Omental fat pad (tissue), 4 donors: ENCODE results near the gene DAO. TPM values are rescaled to one million over a fixed set of nuclear protein-coding genes. Genes with fewer than 3 reads are reported as not detected.
"Not testable (repeated sequence)": the region's sequence is repeated elsewhere in the genome, so short reads cannot be mapped to it uniquely, and the experiment has no call there.

ENCODE experiments used
- ATAC-seq: fragments of 150-250 bp; one replicate; pipeline ENCODE4 v1.9.1; 2016; ENCODE audit warnings: mild to moderate bottlenecking, moderate library complexity; ENCODE audit not compliant: low FRiP score
- DNase-seq: peaks from one replicate; pipeline ENCODE4 v3.0.0-alpha.2; 2019; ENCODE audit warnings: low spot score
- total RNA-seq, 4 donors: library from RNA; depleted of rRNA; stranded (reverse); fragments of >200 nt; gene quantifications; one replicate each; pipeline ENCODE4 v1.1.0, GENCODE V29; 2016
- TF ChIP-seq, protein P1 (sequence below), 3 donors: fragments of 450-650 bp; IDR thresholded peaks; one replicate each; pipeline ENCODE4 v1.5.1; 2016 to 2017; ENCODE audit warnings: antibody characterized with exemption in 3 of 3, mild to moderate bottlenecking in 3 of 3, moderate library complexity in 2 of 3

The DAO gene
- total RNA-seq, 4 donors from 2014 or later = not detected

DNA sequence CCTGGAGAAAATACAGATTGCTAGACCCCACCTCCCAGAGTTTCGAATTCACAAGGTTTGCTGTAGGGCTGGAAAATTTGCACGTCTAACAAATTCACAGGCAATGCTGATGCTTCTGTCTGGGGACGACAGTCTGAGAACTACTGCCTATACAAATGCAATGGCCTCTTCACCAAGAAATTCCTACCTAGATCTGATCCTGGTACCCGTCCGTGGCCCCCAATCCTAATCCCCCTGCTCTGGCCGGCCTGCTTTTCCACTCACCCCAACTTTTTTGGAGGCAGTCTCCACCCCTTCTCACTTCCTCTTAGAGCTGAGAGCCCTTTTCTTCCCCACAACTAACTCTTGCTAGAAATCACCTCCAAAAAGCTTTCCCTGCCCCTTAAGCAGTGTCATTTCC lies 19.4 kb upstream of the DAO start:
- TF ChIP-seq, protein P1, sequence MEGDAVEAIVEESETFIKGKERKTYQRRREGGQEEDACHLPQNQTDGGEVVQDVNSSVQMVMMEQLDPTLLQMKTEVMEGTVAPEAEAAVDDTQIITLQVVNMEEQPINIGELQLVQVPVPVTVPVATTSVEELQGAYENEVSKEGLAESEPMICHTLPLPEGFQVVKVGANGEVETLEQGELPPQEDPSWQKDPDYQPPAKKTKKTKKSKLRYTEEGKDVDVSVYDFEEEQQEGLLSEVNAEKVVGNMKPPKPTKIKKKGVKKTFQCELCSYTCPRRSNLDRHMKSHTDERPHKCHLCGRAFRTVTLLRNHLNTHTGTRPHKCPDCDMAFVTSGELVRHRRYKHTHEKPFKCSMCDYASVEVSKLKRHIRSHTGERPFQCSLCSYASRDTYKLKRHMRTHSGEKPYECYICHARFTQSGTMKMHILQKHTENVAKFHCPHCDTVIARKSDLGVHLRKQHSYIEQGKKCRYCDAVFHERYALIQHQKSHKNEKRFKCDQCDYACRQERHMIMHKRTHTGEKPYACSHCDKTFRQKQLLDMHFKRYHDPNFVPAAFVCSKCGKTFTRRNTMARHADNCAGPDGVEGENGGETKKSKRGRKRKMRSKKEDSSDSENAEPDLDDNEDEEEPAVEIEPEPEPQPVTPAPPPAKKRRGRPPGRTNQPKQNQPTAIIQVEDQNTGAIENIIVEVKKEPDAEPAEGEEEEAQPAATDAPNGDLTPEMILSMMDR (IDR thresholded peaks at IDR 0.05) = no peak
- no peak for ATAC-seq
- no peak for DNase-seq

DNA sequence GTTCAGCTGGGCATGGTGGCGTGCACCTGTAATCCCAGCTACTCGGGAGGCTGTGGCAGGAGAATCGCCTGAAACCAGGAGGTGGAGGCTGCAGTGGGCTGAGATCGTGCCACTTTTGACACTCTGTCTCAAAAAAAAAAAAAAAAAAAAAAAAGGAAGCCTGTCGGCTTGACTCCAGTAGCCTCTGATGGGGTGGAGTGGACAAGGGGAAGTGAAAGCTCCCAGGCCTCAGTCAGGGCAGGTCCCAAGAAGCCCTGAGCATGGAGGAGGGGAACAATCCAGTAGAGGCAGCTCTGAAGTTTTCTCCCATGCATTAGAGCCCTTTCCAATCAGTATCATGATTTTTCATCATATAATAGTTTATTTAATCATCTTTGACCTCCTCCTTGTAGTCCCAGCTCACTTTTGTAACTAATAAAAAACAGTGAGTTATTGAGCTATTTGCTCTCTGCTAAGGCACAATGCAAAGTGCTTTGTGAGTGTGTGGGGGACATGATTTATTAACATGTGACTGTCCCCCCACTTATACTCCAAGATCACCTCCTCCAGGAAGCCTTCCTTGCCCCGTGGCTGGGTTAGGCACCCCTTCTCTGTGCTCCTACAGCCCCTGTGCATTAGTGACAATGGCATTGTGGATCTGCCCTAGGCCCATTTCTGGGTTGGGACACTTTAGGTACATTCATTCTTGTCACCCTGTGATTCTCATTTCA lies 17.9 kb upstream of the DAO start:
- TF ChIP-seq, protein P1 (IDR thresholded peaks at IDR 0.05) = no peak
- no peak for DNase-seq
- ATAC-seq = no peak

DNA sequence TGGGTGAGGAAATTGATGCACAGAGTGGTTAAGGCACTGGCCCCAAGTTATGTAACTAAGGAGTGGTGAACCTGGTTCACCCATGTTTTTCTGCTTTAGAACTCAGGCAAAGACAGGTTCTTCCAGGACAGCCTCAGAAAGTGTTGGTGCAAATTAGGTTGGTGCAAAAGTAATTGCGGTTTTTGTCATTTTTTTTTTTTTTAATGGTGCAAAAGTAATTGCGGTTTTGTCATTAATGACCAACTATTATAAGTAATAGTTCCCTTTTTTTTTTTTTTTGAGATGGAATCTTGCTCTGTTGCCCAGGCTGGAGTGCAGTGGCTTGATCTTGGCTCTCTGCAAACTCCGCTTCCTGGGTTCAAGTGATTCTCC lies 17.3 kb upstream of the DAO start:
- no peak for DNase-seq
- TF ChIP-seq, protein P1 (IDR thresholded peaks at IDR 0.05) = no peak
- no peak for ATAC-seq

DNA sequence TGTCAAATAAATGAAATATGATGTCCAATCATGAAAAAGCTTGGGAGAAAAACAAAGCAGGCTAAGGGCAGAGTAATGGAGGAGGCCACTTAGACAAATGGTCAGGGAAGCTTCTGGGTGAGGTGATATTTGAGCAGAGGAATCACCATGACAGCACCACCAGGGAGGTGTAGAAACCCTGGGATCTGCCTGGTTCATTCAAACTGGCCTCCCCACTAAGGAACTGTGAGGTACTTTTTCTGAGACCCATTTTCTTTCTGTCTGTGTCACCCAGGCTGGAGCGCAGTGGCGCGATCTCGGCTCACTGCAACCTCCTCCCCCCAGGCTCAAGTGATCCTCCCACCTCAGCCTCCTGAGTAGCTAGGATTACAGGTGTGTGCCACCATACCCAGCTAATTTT lies 14.7 kb upstream of the DAO start:
- no peak for ATAC-seq
- no peak for DNase-seq
- TF ChIP-seq, protein P1 (IDR thresholded peaks at IDR 0.05) = no peak

DNA sequence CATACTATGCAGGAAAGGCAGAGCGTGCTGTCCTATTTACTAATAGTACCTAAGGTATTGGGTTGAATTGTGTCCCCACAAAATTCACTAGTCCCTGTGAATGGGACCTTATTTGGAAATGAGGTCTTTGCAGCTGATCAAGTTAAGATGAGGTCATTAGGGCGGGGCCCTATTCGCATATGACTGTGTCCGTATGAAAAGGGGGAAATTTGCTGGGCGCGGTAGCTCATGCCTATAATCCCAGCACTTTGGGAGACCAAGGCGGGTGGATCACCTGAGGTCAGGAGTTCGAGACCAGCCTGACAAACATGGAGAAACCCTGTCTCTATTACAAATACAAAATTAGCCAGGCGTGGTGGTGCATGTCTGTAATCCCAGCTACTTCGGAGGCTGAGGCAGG lies 13.8 kb upstream of the DAO start:
- not testable (repeated sequence) for ATAC-seq, DNase-seq

DNA sequence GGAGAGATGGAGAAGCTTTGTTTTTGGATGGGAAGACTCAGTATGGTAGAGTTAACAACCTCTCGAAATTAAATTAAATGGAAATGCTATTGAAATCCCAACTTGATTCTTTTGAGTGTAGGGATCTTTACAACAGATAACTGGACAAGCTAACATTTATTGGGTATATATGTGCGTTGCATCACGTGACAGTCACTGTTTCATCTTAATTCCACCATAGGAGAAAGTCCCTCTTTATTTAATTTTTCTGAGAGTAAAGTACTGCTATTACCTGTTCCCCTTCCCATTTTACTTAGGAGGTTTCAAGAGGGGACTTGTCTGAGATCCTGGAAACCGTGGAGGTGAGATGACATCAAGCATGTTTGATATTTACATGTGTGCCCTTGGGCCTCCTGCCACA lies 11.1 kb upstream of the DAO start:
- TF ChIP-seq, protein P1 (IDR thresholded peaks at IDR 0.05) = no peak
- ATAC-seq (no peak), DNase-seq (no peak)

DNA sequence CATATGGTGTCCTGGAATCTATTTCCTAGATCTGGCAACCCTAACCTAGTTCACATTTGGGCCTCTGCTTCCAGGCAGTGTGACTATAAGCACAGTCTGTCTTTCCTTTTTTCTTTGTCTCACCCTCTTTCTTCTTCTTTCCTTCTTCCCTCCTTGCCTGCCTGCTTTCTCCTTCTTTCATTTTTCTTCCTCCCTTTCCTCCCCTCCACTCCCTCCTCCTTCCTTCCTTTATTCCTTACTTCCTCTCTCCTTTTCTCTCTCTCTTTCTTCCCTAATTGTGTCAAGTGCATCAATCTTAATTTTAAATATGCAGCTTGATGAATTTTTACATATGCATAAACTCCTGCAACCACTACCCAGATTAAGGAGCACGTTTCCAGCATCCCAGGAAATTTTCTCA lies 4.6 kb upstream of the DAO start:
- TF ChIP-seq, protein P1 (IDR thresholded peaks at IDR 0.05) = no peak
- ATAC-seq = no peak
- DNase-seq = no peak
